ENCODE data around the gene TSPAN4. TPM values are rescaled to one million over a fixed set of nuclear protein-coding genes. Genes with fewer than 3 reads are reported as not detected.

Gene TSPAN4
- total and polyA plus RNA-seq, 4 donors: 16.5 to 38.1 (median 30.4) TPM

- H3K27ac ChIP-seq (ENCODE audit: low read depth in 1 of 2, low read length in 2 of 2): peak overlapping the region; percentile 97 to 98
- H3K36me3 ChIP-seq (ENCODE audit: control insufficient read depth in 4 of 4, insufficient read depth in 3 of 4, low read depth in 1 of 4, low read length in 3 of 4): peaks cover 0 to 11% (median 6%) of the 10 kb centered on the region in 4 donors
- WGBS: 34% methylated on average over 38 of the region's 38 CpGs
- peak overlapping the region in 1 of 2 donors; percentile 22 for H3K9ac ChIP-seq (ENCODE audit: low read depth in 1 of 2, low read length in 2 of 2)
- no peak for DNase-seq (ENCODE audit: low spot score)
- H3K4me1 ChIP-seq (ENCODE audit: control insufficient read depth in 4 of 4, insufficient read depth in 4 of 4, low read length in 3 of 4): peaks cover 11 to 47% (median 29%) of the 10 kb centered on the region in 4 donors
- no peaks in the 10 kb centered on the region for H3K27me3 ChIP-seq (ENCODE audit: control insufficient read depth in 4 of 4, insufficient read depth in 4 of 4, low read length in 3 of 4)
- H3K4me3 ChIP-seq (ENCODE audit: low read depth in 1 of 3, low read length in 3 of 3): peak overlapping the region; percentile 45 to 83 (median 77)
- no peak for TF ChIP-seq TAF1 (conservative IDR thresholded peaks at IDR 0.05)
- no peak for TF ChIP-seq EGR1 (IDR thresholded peaks at IDR 0.05; ENCODE audit: low read depth in 2 of 2)
- TF ChIP-seq FOXA2 (IDR thresholded peaks at IDR 0.05): no peak
- TF ChIP-seq ZBTB33 (IDR thresholded peaks at IDR 0.05): no peak
- TF ChIP-seq, protein P1, sequence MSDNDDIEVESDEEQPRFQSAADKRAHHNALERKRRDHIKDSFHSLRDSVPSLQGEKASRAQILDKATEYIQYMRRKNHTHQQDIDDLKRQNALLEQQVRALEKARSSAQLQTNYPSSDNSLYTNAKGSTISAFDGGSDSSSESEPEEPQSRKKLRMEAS (IDR thresholded peaks at IDR 0.05): no peak
- TF ChIP-seq RAD21 (IDR thresholded peaks at IDR 0.05): no peak
- TF ChIP-seq NR2F2 (IDR thresholded peaks at IDR 0.05): no peak
- no peak for TF ChIP-seq YY1 (IDR thresholded peaks at IDR 0.05)
- no peak for TF ChIP-seq HNF4A (conservative IDR thresholded peaks at IDR 0.05)
- no peak for TF ChIP-seq GABPA (IDR thresholded peaks at IDR 0.05 in 1 of 2, conservative IDR thresholded peaks at IDR 0.05 in 1 of 2)
- no peak for TF ChIP-seq RXRA (IDR thresholded peaks at IDR 0.05)
- TF ChIP-seq JUND (IDR thresholded peaks at IDR 0.05): no peak
- no peak for TF ChIP-seq HNF4G (IDR thresholded peaks at IDR 0.05)
- TF ChIP-seq, protein P2, sequence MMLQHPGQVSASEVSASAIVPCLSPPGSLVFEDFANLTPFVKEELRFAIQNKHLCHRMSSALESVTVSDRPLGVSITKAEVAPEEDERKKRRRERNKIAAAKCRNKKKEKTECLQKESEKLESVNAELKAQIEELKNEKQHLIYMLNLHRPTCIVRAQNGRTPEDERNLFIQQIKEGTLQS (IDR thresholded peaks at IDR 0.05): no peak
- no peaks in the 10 kb centered on the region for H3K9me3 ChIP-seq (ENCODE audit: control insufficient read depth in 4 of 4, low read length in 3 of 4)
These were observed 47.7 kb upstream of the TSPAN4 start for GRCh38 chr11:794766-795633.

- DNase-seq (ENCODE audit: low spot score): peak; percentile 77
- Histone ChIP-seq H3K27ac (ENCODE audit: low read depth in 1 of 2, low read length in 2 of 2) (peak overlapping the region; percentile 97 to 98), H3K4me1 (ENCODE audit: control insufficient read depth in 4 of 4, insufficient read depth in 4 of 4, low read length in 3 of 4) (peaks cover 11 to 47% (median 28%) of the 10 kb centered on the region in 4 donors), H3K9ac (ENCODE audit: low read depth in 1 of 2, low read length in 2 of 2) (peak overlapping the region; percentile 87 to 91), H3K9me3 (ENCODE audit: control insufficient read depth in 4 of 4, low read length in 3 of 4) (no peaks in the 10 kb centered on the region), H3K27me3 (ENCODE audit: control insufficient read depth in 4 of 4, insufficient read depth in 4 of 4, low read length in 3 of 4) (no peaks in the 10 kb centered on the region), H3K36me3 (ENCODE audit: control insufficient read depth in 4 of 4, insufficient read depth in 3 of 4, low read depth in 1 of 4, low read length in 3 of 4) (peaks cover 0 to 12% (median 6%) of the 10 kb centered on the region in 4 donors), H3K4me3 (ENCODE audit: low read depth in 1 of 3, low read length in 3 of 3) (peak overlapping the region; percentile 71 to 83 (median 77))
- peak in 1 of 2 donors; percentile 16 for TF ChIP-seq RXRA (IDR thresholded peaks at IDR 0.05)
- no peak for TF ChIP-seq TAF1 (conservative IDR thresholded peaks at IDR 0.05)
- no peak for TF ChIP-seq HNF4A (conservative IDR thresholded peaks at IDR 0.05)
- 3% methylated on average over 26 of the region's 26 CpGs for WGBS
These were observed 46.8 kb upstream of the TSPAN4 start for GRCh38 chr11:795634-796564.
